ENCODE results near the gene RPL39.

DNA sequence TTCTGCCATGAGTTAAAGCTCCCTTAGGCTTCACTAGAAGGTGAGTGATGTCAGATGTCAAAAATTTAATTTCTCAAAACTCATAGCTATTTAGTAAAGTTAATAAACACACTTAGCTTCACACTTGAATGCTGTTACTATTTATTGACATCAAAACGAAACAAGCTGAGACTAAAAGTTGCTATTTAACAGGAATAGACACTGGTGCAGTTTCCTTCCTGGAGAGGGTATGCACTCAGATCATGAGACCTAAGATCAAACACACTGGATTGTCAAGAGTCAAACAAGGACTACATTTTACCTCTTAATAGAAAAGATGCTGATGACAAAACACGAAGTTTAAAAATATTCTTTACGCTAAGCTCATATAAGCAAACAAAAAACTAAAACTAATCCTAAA lies 42.5 kb upstream of the RPL39 start:
- TF ChIP-seq EP300 (IDR thresholded peaks at IDR 0.05; ENCODE audit: borderline replicate concordance in 1 of 2, low read depth in 2 of 2, low read length in 2 of 2): no peak
- no peak for TF ChIP-seq SIN3A (conservative IDR thresholded peaks at IDR 0.05 in 1 of 2, IDR thresholded peaks at IDR 0.05 in 1 of 2; ENCODE audit: low read depth in 1 of 2, low read length in 2 of 2)
- no peak for TF ChIP-seq RXRA (IDR thresholded peaks at IDR 0.05; ENCODE audit: insufficient read depth, low read depth, low read length)
- no peak for TF ChIP-seq SIX5 (IDR thresholded peaks at IDR 0.05; ENCODE audit: low read depth, low read length)
- TF ChIP-seq TAF1 (IDR thresholded peaks at IDR 0.05; ENCODE audit: low read depth, low read length): no peak
- no peak for TF ChIP-seq SRF (IDR thresholded peaks at IDR 0.05; ENCODE audit: low read depth, low read length)
- no peak for TF ChIP-seq JUN (IDR thresholded peaks at IDR 0.05; ENCODE audit: low read depth, low read length)
- TF ChIP-seq SUZ12 (IDR thresholded peaks at IDR 0.05; ENCODE audit: low read length): no peak
- TF ChIP-seq CTCF (IDR thresholded peaks at IDR 0.05; ENCODE audit: control extremely low read depth in 1 of 3, insufficient read depth in 1 of 3, low read depth in 1 of 3, low read length in 3 of 3): no peak
- no peak for TF ChIP-seq EZH2 (IDR thresholded peaks at IDR 0.05; ENCODE audit: low read depth, low read length, severe bottlenecking)
